ENCODE measurements around the gene AAGAB. TPM values are rescaled to one million over a fixed set of nuclear protein-coding genes. Genes with fewer than 3 reads are reported as not detected.
"Not testable (repeated sequence)": the region's sequence is repeated elsewhere in the genome, so short reads cannot be mapped to it uniquely, and the experiment has no call there.

AAGAB gene
- polyA plus RNA-seq, 12 donors = 14.0 to 27.3 (median 24.5) TPM; not detected in 1

DNA sequence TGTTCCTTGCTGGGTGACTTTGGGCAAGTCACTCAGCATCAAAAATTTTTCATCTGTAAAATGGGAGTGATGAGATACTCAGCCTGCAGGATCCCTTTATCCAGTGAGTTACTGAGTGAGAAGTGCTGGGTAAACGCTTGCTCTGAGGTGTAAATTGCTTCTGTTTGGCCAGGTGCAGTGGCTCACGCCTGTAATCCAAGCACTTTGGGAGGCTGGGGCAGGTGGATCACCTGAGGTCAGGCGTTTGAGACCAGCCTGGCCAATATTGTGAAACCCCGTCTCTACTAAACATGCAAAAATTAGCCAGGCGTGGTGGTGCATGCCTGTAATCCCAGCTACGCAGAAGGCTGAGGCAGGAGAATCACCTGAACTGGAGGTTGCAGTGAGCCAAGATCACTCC is 101.4 kb downstream of the AAGAB start:
- not testable (repeated sequence) for DNase-seq

DNA sequence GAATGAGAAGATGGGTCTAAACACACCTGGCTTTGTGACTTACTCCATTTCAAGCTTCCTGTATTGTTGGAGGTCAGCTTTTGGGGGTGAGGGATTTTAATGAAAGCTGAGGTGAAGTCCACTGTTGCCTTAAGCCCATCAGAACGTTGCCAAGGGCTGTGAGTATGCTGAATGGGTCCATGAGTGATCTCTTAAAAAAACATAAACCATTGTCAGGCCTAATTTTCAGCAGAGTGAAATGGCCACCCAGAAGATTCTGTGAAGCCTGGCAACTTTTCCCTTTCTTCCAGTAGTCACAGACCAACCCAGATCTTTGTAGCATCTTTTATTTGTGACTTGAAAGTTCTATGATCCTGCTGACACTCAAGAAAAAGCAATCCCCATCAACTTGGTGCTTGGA is 102.0 kb downstream of the AAGAB start:
- no peak for DNase-seq

Other genes starting within 250 kb of the AAGAB start
- 10 to 100 TPM in 11 of 12 donors, not detected in 1; 22.4 to 79.5 (median 26.0) TPM for gene SMAD3, start 189.1 kb downstream of the AAGAB start, polyA plus RNA-seq (ENCODE audit: insufficient read length in 12 of 12)
- gene IQCH, start 125 bp upstream of the AAGAB start, polyA plus RNA-seq (ENCODE audit: insufficient read length in 12 of 12) = 1 to 10 TPM in 4 of 12 donors, under 1 TPM in 6, not detected in 2; 0.80 to 1.7 (median 0.93) TPM